Osteocyte (in vitro differentiated cells): ENCODE data around the gene CDKL4. TPM values are rescaled to one million over a fixed set of nuclear protein-coding genes. Genes with fewer than 3 reads are reported as not detected.

Source experiments
- DNase-seq: peaks from one replicate; pipeline ENCODE4 v3.0.0; 2021; ENCODE audit warnings: mixed read lengths; ENCODE audit not compliant: unreplicated experiment; ENCODE audit errors: extremely low spot score
- H3K27ac Mint-ChIP-seq: one replicate; pipeline ENCODE4 v1.8.0; 2021; ENCODE audit warnings: mild to moderate bottlenecking, mixed read lengths; ENCODE audit not compliant: unreplicated experiment
- H3K27me3 Mint-ChIP-seq: one replicate; pipeline ENCODE4 v1.8.0; 2021; ENCODE audit warnings: mixed read lengths; ENCODE audit not compliant: unreplicated experiment
- H3K36me3 Mint-ChIP-seq: one replicate; pipeline ENCODE4 v1.8.0; 2021; ENCODE audit warnings: mixed read lengths; ENCODE audit not compliant: unreplicated experiment
- H3K4me1 Mint-ChIP-seq: one replicate; pipeline ENCODE4 v1.8.0; 2021; ENCODE audit warnings: mixed read lengths; ENCODE audit not compliant: unreplicated experiment
- H3K4me3 Mint-ChIP-seq: one replicate; pipeline ENCODE4 v1.8.0; 2021; ENCODE audit warnings: mild to moderate bottlenecking, moderate library complexity, mixed read lengths; ENCODE audit not compliant: unreplicated experiment
- H3K9me3 Mint-ChIP-seq: one replicate; pipeline ENCODE4 v1.8.0; 2021; ENCODE audit warnings: mixed read lengths; ENCODE audit not compliant: unreplicated experiment
- CTCF ChIP-seq: fragments of 200-600 bp; sonication (generic); IDR thresholded peaks from 2 replicates; pipeline ENCODE4 v1.5.0; 2021; ENCODE audit warnings: antibody characterized with exemption, mild to moderate bottlenecking, moderate library complexity
- total RNA-seq: library from RNA; stranded (reverse); gene quantifications from 2 replicates; pipeline ENCODE4 v1.2.1, GENCODE V29; 2021

The CDKL4 gene
- total RNA-seq, 1 donor from 2014 or later, result 0.83 TPM

GRCh38 chr2:39194686-39195085, 49.1 kb downstream of the CDKL4 start:
- no peak for TF ChIP-seq CTCF
- no peaks in the 10 kb centered on the region for H3K4me1 Mint-ChIP-seq
- no peak overlapping the region for H3K4me3 Mint-ChIP-seq
- peaks cover 16% of the 10 kb centered on the region for H3K9me3 Mint-ChIP-seq
- H3K36me3 Mint-ChIP-seq, result peaks cover 4% of the 10 kb centered on the region
- no peak for DNase-seq
- no peak overlapping the region for H3K27ac Mint-ChIP-seq
- peaks cover 6% of the 10 kb centered on the region for H3K27me3 Mint-ChIP-seq

- Mint-ChIP-seq H3K27me3 (no peaks in the 10 kb centered on the region), H3K36me3 (no peaks in the 10 kb centered on the region), H3K9me3 (no peaks in the 10 kb centered on the region), H3K27ac (no peak overlapping the region), H3K4me3 (no peak overlapping the region), H3K4me1 (no peaks in the 10 kb centered on the region)
- DNase-seq, result no peak
- TF ChIP-seq CTCF, result no peak
Observed at GRCh38 chr2:39188960-39189494, 54.7 kb downstream of the CDKL4 start.

GRCh38 chr2:39183673-39184072, 60.1 kb downstream of the CDKL4 start:
- Mint-ChIP-seq H3K36me3 (no peaks in the 10 kb centered on the region), H3K27me3 (no peaks in the 10 kb centered on the region), H3K4me3 (no peak overlapping the region), H3K4me1 (peaks cover 2% of the 10 kb centered on the region), H3K27ac (no peak overlapping the region), H3K9me3 (no peaks in the 10 kb centered on the region)
- no peak for TF ChIP-seq CTCF
- no peak for DNase-seq

- no peak overlapping the region for H3K4me3 Mint-ChIP-seq
- peaks cover 6% of the 10 kb centered on the region for H3K27me3 Mint-ChIP-seq
- DNase-seq, result no peak
- peaks cover 2% of the 10 kb centered on the region for H3K36me3 Mint-ChIP-seq
- H3K9me3 Mint-ChIP-seq, result no peaks in the 10 kb centered on the region
- H3K27ac Mint-ChIP-seq, result no peak overlapping the region
- TF ChIP-seq CTCF, result no peak
- H3K4me1 Mint-ChIP-seq, result peaks cover 2% of the 10 kb centered on the region
Observed at GRCh38 chr2:39181297-39181696, 62.5 kb downstream of the CDKL4 start.

GRCh38 chr2:39179974-39180960, 63.5 kb downstream of the CDKL4 start:
- Mint-ChIP-seq H3K27ac (no peak overlapping the region), H3K4me3 (no peak overlapping the region), H3K36me3 (peaks cover 2% of the 10 kb centered on the region), H3K27me3 (peaks cover 6% of the 10 kb centered on the region), H3K4me1 (peaks cover 2% of the 10 kb centered on the region), H3K9me3 (no peaks in the 10 kb centered on the region)
- no peak for DNase-seq
- no peak for TF ChIP-seq CTCF
